OCI-LY7 (cell line): ENCODE data around the gene PKN2.

Source experiments
- CTCF ChIP-seq: fragments of 200-600 bp; sonication (generic); conservative IDR thresholded peaks from 2 replicates; pipeline ENCODE4 v1.5.1; 2014; ENCODE audit warnings: mild to moderate bottlenecking, antibody characterized with exemption, low read length, moderate library complexity, mixed read lengths
- EZH2phosphoT487 ChIP-seq: fragments of 200-600 bp; sonication (generic); IDR thresholded peaks from 2 replicates; pipeline ENCODE4 v1.6.1; 2018; ENCODE audit warnings: low read depth, borderline replicate concordance, mild to moderate bottlenecking, mixed run types, antibody characterized with exemption, low read length, moderate library complexity, mixed read lengths

GRCh38 chr1:88774151-88774556 lies 90.1 kb downstream of the PKN2 start:
- no peak for TF ChIP-seq CTCF
- no peak for TF ChIP-seq EZH2phosphoT487
